DND-41 (cell line): ENCODE results near the gene MBOAT7.
"Not testable (repeated sequence)": the region's sequence is repeated elsewhere in the genome, so short reads cannot be mapped to it uniquely, and the experiment has no call there.

Experiments used
- ATAC-seq: fragments of 200-7000 bp; cut with Tn5 transposase; 3 replicates; pipeline ENCODE4 v1.9.1; 2021; ENCODE audit warnings: low read depth; ENCODE audit not compliant: insufficient read depth
- DNase-seq: peaks from one replicate; pipeline ENCODE4 v3.0.0-alpha.2; 2020
- H2AFZ ChIP-seq: 2 replicates; pipeline ENCODE4 v1.6.0; 2012; ENCODE audit warnings: low read depth, low read length
- H3K27ac ChIP-seq: 2 replicates; pipeline ENCODE4 v1.5.1; 2012; ENCODE audit warnings: low read length, inconsistent platforms
- H3K27me3 ChIP-seq: fragments of 200-600 bp; sonication (generic); 2 replicates; pipeline ENCODE4 v1.6.0; 2012; ENCODE audit warnings: low read length, mild to moderate bottlenecking, inconsistent platforms; ENCODE audit not compliant: insufficient read depth, poor library complexity
- H3K36me3 ChIP-seq: 2 replicates; pipeline ENCODE4 v1.5.1; 2012; ENCODE audit warnings: low read length, inconsistent platforms; ENCODE audit not compliant: insufficient read depth
- H3K4me1 ChIP-seq: 2 replicates; pipeline ENCODE4 v1.5.1; 2012; ENCODE audit warnings: mild to moderate bottlenecking, low read length; ENCODE audit not compliant: insufficient read depth
- H3K4me2 ChIP-seq: 2 replicates; pipeline ENCODE4 v1.6.0; 2012; ENCODE audit warnings: mild to moderate bottlenecking, moderate library complexity, low read length, inconsistent platforms; ENCODE audit not compliant: insufficient read depth
- H3K4me3 ChIP-seq, 2 experiments: fragments of 200-600 bp in 1 of 2; shearing (Covaris generic) in 1 of 2; 2 replicates each; pipeline ENCODE4 v1.5.1; 2012 to 2016; ENCODE audit warnings: inconsistent platforms in 2 of 2, low read length in 2 of 2, mild to moderate bottlenecking in 2 of 2, low read depth in 1 of 2, moderate library complexity in 1 of 2
- H3K79me2 ChIP-seq: 2 replicates; pipeline ENCODE4 v1.6.0; 2012; ENCODE audit warnings: low read length, inconsistent platforms; ENCODE audit not compliant: insufficient read depth
- H3K9ac ChIP-seq: 2 replicates; pipeline ENCODE4 v1.6.0; 2012; ENCODE audit warnings: low read depth, mild to moderate bottlenecking, inconsistent platforms, low read length, moderate library complexity
- H3K9me3 ChIP-seq: 2 replicates; pipeline ENCODE4 v1.5.1; 2012; ENCODE audit warnings: low read length, moderate library complexity, mild to moderate bottlenecking, inconsistent platforms; ENCODE audit not compliant: insufficient read depth, severe bottlenecking
- H4K20me1 ChIP-seq: 2 replicates; pipeline ENCODE4 v1.6.0; 2012; ENCODE audit warnings: low read length; ENCODE audit not compliant: insufficient read depth
- EZH2 ChIP-seq: IDR thresholded peaks from 3 replicates; pipeline ENCODE4 v1.6.1; 2012; ENCODE audit warnings: borderline replicate concordance, low read depth, mild to moderate bottlenecking, moderate library complexity, low read length, inconsistent platforms; ENCODE audit not compliant: severe bottlenecking
- TF ChIP-seq, protein P1 (sequence below): IDR thresholded peaks from 2 replicates; pipeline ENCODE4 v1.5.1; 2012; ENCODE audit warnings: borderline replicate concordance, low read length, moderate library complexity, mild to moderate bottlenecking; ENCODE audit not compliant: poor library complexity, severe bottlenecking; ENCODE audit errors: extremely low read depth

MBOAT7 gene

DNA sequence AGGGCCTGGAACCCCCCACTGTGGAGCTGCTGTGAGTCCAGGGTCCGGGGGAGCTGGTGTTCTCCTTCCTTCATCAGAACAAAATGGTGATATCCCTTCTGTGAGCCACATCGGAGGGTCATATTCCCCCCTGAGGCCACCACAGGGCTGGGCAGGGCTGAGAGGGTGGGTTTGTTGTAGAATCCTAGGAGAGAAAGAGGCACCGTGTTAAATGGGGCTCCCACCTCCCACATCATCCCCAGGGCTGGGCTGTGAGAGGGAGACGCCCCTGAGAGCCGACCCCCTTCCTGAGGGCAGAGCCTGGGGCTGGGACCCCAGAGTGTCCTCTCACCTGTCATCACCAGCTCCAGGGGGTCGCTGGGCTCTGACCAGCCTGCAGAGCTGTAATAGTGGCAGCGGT is 32.6 kb upstream of the MBOAT7 start:
- not testable (repeated sequence) for H4K20me1 ChIP-seq, ATAC-seq, H3K4me2 ChIP-seq, H3K79me2 ChIP-seq, DNase-seq, H2AFZ ChIP-seq, H3K27me3 ChIP-seq, H3K9me3 ChIP-seq, H3K27ac ChIP-seq, H3K36me3 ChIP-seq, H3K4me1 ChIP-seq, H3K4me3 ChIP-seq, H3K9ac ChIP-seq

DNA sequence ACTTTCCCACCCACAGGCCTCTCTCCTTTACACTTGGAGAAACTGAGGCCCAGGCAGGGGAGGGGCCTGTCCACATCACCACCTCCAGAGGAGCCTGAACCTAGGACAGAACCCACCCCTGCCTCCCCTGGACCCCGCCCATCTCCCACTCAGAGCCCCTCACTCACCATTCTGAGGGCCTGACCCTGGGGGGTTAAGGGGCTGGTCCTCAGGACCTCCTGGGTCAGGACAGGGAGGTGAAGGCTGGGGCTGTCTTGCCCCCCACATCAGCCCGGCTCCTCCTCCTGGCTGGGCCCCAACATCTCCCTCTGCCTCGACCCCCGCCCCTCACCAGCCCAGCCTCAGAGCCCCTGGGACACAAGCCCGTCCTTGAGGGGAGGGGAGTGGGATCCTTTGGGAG is 30.3 kb upstream of the MBOAT7 start:
- not testable (repeated sequence) for H3K79me2 ChIP-seq, H3K9ac ChIP-seq, H3K27me3 ChIP-seq, H3K27ac ChIP-seq, H2AFZ ChIP-seq, H3K4me1 ChIP-seq, ATAC-seq, H3K4me2 ChIP-seq, DNase-seq, H3K36me3 ChIP-seq, H3K9me3 ChIP-seq, H3K4me3 ChIP-seq, H4K20me1 ChIP-seq

GRCh38 chr19:54218960-54219661 is 29.7 kb upstream of the MBOAT7 start:
- Histone ChIP-seq H3K4me2 (no peak overlapping the region), H4K20me1 (no peaks in the 10 kb centered on the region; the same call in 1 of the 2 replicates), H3K4me1 (no peaks in the 10 kb centered on the region), H3K4me3 (no peak overlapping the region), H3K9ac (no peak overlapping the region), H3K9me3 (no peaks in the 10 kb centered on the region), H3K79me2 (no peaks in the 10 kb centered on the region), H3K27ac (no peak overlapping the region), H3K27me3 (no peaks in the 10 kb centered on the region), H3K36me3 (peaks cover 8% of the 10 kb centered on the region; the same call in 1 of the 2 replicates), H2AFZ (no peak overlapping the region)
- TF ChIP-seq, protein P1, sequence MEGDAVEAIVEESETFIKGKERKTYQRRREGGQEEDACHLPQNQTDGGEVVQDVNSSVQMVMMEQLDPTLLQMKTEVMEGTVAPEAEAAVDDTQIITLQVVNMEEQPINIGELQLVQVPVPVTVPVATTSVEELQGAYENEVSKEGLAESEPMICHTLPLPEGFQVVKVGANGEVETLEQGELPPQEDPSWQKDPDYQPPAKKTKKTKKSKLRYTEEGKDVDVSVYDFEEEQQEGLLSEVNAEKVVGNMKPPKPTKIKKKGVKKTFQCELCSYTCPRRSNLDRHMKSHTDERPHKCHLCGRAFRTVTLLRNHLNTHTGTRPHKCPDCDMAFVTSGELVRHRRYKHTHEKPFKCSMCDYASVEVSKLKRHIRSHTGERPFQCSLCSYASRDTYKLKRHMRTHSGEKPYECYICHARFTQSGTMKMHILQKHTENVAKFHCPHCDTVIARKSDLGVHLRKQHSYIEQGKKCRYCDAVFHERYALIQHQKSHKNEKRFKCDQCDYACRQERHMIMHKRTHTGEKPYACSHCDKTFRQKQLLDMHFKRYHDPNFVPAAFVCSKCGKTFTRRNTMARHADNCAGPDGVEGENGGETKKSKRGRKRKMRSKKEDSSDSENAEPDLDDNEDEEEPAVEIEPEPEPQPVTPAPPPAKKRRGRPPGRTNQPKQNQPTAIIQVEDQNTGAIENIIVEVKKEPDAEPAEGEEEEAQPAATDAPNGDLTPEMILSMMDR = no peak
- TF ChIP-seq EZH2 = no peak
- DNase-seq = no peak
- ATAC-seq = no peak

- TF ChIP-seq EZH2 = no peak
- TF ChIP-seq, protein P1 = no peak
- no peaks in the 10 kb centered on the region for H3K4me1 ChIP-seq
- no peak overlapping the region for H3K4me3 ChIP-seq
- DNase-seq = no peak
- no peak overlapping the region for H3K9ac ChIP-seq
- H3K9me3 ChIP-seq = no peaks in the 10 kb centered on the region
- no peak for ATAC-seq
- H3K27ac ChIP-seq = no peak overlapping the region
- H3K36me3 ChIP-seq = peaks cover 8% of the 10 kb centered on the region; the same call in 1 of the 2 replicates
- no peaks in the 10 kb centered on the region for H3K27me3 ChIP-seq
- H2AFZ ChIP-seq = no peak overlapping the region
- H3K79me2 ChIP-seq = no peaks in the 10 kb centered on the region
- no peaks in the 10 kb centered on the region; the same call in 1 of the 2 replicates for H4K20me1 ChIP-seq
- no peak overlapping the region for H3K4me2 ChIP-seq
These were observed 28.9 kb upstream of the MBOAT7 start for GRCh38 chr19:54218259-54218658.

DNA sequence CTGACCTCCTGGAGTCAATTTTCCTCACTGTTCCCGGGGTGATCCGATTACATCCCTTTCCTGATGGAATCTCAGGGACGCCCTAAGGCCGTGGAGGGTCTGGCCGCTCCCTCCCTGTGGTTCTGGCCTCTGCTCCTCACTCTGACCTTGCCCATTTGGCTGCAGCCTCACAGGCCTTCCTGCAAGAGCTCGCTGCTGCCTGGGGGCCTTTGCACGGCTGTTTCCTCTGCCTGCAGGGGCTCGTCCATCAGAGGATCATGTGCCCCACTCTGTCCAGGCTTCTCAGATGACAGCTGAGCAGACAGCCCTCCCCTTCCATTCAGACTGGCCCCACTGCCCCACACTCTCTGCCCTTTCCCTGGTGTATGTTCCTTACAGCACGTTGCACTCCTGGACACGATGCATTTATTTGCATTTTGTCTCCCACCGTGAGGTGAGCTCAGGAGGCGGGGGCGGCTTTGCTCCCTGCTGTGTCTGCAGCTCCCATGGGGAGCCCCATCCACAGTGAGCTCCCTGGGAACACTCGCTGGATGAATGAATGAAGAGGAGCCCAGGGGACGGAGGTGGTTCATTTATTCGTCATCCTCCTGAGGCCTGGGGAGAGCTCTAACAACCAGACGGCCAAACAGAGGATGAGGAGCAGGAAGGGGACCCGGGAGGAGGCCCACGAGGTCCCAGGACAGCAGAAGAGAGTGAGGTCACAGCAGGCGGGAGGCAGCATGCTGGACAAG is 28.3 kb upstream of the MBOAT7 start:
- not testable (repeated sequence) for H4K20me1 ChIP-seq, DNase-seq, H3K79me2 ChIP-seq, H3K27me3 ChIP-seq, ATAC-seq, H3K9ac ChIP-seq, H3K36me3 ChIP-seq, H3K4me3 ChIP-seq, H3K27ac ChIP-seq, H2AFZ ChIP-seq, H3K4me1 ChIP-seq, H3K4me2 ChIP-seq, H3K9me3 ChIP-seq
